Measurements from ENCODE around the gene CXCL8.

- TF ChIP-seq, protein P1, sequence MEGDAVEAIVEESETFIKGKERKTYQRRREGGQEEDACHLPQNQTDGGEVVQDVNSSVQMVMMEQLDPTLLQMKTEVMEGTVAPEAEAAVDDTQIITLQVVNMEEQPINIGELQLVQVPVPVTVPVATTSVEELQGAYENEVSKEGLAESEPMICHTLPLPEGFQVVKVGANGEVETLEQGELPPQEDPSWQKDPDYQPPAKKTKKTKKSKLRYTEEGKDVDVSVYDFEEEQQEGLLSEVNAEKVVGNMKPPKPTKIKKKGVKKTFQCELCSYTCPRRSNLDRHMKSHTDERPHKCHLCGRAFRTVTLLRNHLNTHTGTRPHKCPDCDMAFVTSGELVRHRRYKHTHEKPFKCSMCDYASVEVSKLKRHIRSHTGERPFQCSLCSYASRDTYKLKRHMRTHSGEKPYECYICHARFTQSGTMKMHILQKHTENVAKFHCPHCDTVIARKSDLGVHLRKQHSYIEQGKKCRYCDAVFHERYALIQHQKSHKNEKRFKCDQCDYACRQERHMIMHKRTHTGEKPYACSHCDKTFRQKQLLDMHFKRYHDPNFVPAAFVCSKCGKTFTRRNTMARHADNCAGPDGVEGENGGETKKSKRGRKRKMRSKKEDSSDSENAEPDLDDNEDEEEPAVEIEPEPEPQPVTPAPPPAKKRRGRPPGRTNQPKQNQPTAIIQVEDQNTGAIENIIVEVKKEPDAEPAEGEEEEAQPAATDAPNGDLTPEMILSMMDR (IDR thresholded peaks at IDR 0.05) = peak in 2 of 6 experiments; percentile 11 to 15
- TF ChIP-seq POLR2A (IDR thresholded peaks at IDR 0.05) = peak in 1 of 2 donors; percentile 41
Measured at GRCh38 chr4:73698217-73698616, 42.2 kb upstream of the CXCL8 start.
